ENCODE results near the gene LONP2.
A peak's percentile ranks its signal among the peaks of the same experiment; 100 is the strongest.

Gene LONP2

GRCh38 chr16:48244080-48244862 is at the start of gene LONP2:
Gene LONP2, plus strand, starts transcription at chr16:48244300. Its CDS starts 89 bp downstream, at chr16:48244389.
- peak; percentile 14 for DNase-seq

- DNase-seq = no peak
Observed at GRCh38 chr16:48194828-48195556, 49.1 kb upstream of the LONP2 start.

- no peak for DNase-seq
Observed at GRCh38 chr16:48197294-48197693, 46.8 kb upstream of the LONP2 start.

- no peak for DNase-seq
Observed at GRCh38 chr16:48201515-48202201, 42.4 kb upstream of the LONP2 start.

- no peak for DNase-seq
Observed at GRCh38 chr16:48203974-48204824, 39.9 kb upstream of the LONP2 start.

GRCh38 chr16:48204825-48205151 is 39.3 kb upstream of the LONP2 start:
- no peak for DNase-seq

GRCh38 chr16:48206594-48207242 is 37.4 kb upstream of the LONP2 start:
- no peak for DNase-seq

- DNase-seq = no peak
Observed at GRCh38 chr16:48210747-48211146, 33.4 kb upstream of the LONP2 start.

- DNase-seq = no peak
Observed at GRCh38 chr16:48212033-48212432, 32.1 kb upstream of the LONP2 start.

GRCh38 chr16:48215738-48216137 is 28.4 kb upstream of the LONP2 start:
- DNase-seq = no peak

GRCh38 chr16:48217708-48218107 is 26.4 kb upstream of the LONP2 start:
- DNase-seq = no peak

GRCh38 chr16:48218473-48218872 is 25.6 kb upstream of the LONP2 start:
- no peak for DNase-seq

GRCh38 chr16:48220891-48221290 is 23.2 kb upstream of the LONP2 start:
- DNase-seq = no peak

- DNase-seq = no peak
Observed at GRCh38 chr16:48223490-48223889, 20.6 kb upstream of the LONP2 start.

- DNase-seq = no peak
Observed at GRCh38 chr16:48225456-48225855, 18.6 kb upstream of the LONP2 start.

- DNase-seq = no peak
Observed at GRCh38 chr16:48231727-48232492, 12.2 kb upstream of the LONP2 start.

- DNase-seq = no peak
Observed at GRCh38 chr16:48232493-48233040, 11.5 kb upstream of the LONP2 start.

- no peak for DNase-seq
Observed at GRCh38 chr16:48234630-48235029, 9.5 kb upstream of the LONP2 start.

GRCh38 chr16:48235058-48235555 is 9.0 kb upstream of the LONP2 start:
- no peak for DNase-seq

- no peak for DNase-seq
Observed at GRCh38 chr16:48235556-48236136, 8.5 kb upstream of the LONP2 start.

- DNase-seq = no peak
Observed at GRCh38 chr16:48236286-48236685, 7.8 kb upstream of the LONP2 start.
